Natural killer cell (primary cell): ENCODE measurements around the gene GFI1. TPM values are rescaled to one million over a fixed set of nuclear protein-coding genes. Genes with fewer than 3 reads are reported as not detected.

Experiments used
- ATAC-seq, 3 donors: fragments of 150-1000 bp in 2 of 3; fragments of 200-7000 bp in 1 of 3; cut with Tn5 transposase; 1 replicate in 1 of 3; 2 replicates in 2 of 3; pipeline ENCODE4 v1.10.0; 2021; ENCODE audit warnings: mild to moderate bottlenecking in 2 of 3, moderate library complexity in 2 of 3
- DNase-seq, 2 donors: peaks; one replicate each; pipeline versions ENCODE4 v3.0.0 to v3.0.0-alpha.2; 2013 to 2021; ENCODE audit warnings: mixed read lengths in 1 of 2
- H3K27ac ChIP-seq: one replicate; pipeline ENCODE4 v1.5.1; 2013; ENCODE audit warnings: mild to moderate bottlenecking, low read length
- H3K27me3 ChIP-seq: one replicate; pipeline ENCODE4 v1.6.1; 2013; ENCODE audit warnings: low read length; ENCODE audit not compliant: control insufficient read depth, insufficient read depth
- H3K36me3 ChIP-seq: one replicate; pipeline ENCODE4 v1.6.1; 2013; ENCODE audit warnings: low read length; ENCODE audit not compliant: control insufficient read depth, insufficient read depth
- H3K4me1 ChIP-seq: one replicate; pipeline ENCODE4 v1.6.1; 2013; ENCODE audit warnings: low read length; ENCODE audit not compliant: control insufficient read depth, insufficient read depth
- H3K4me3 ChIP-seq: one replicate; pipeline ENCODE4 v1.5.1; 2013; ENCODE audit warnings: low read length
- H3K9me3 ChIP-seq: one replicate; pipeline ENCODE4 v1.6.1; 2013; ENCODE audit warnings: low read length; ENCODE audit not compliant: control insufficient read depth, insufficient read depth
- H3K27ac Mint-ChIP-seq, 2 donors: one replicate each; pipeline ENCODE4 v1.8.0; 2022; ENCODE audit warnings: mild to moderate bottlenecking in 2 of 2, mixed read lengths in 2 of 2, moderate library complexity in 1 of 2
- H3K27me3 Mint-ChIP-seq, 2 donors: one replicate each; pipeline ENCODE4 v1.8.0; 2022; ENCODE audit warnings: low read depth in 2 of 2, mixed read lengths in 2 of 2
- H3K36me3 Mint-ChIP-seq: one replicate; pipeline ENCODE4 v1.8.0; 2022; ENCODE audit warnings: mixed read lengths
- H3K4me1 Mint-ChIP-seq, 2 donors: one replicate each; pipeline ENCODE4 v1.8.0; 2022; ENCODE audit warnings: mixed read lengths in 2 of 2
- H3K4me3 Mint-ChIP-seq: one replicate; pipeline ENCODE4 v1.8.0; 2022; ENCODE audit warnings: mild to moderate bottlenecking, moderate library complexity, mixed read lengths
- H3K9me3 Mint-ChIP-seq, 2 donors: one replicate each; pipeline ENCODE4 v1.8.0; 2022; ENCODE audit warnings: mixed read lengths in 2 of 2
- WGBS: methylation state at CpG from one replicate; pipeline ENCODE4 v1.1.7; 2013; ENCODE audit warnings: missing lambda C conversion rate; ENCODE audit not compliant: insufficient coverage; 5-methylcytosine and 5-hydroxymethylcytosine counted together
- intact Hi-C: fragments of 100-400 bp; cut with micrococcal nuclease; formaldehyde crosslinking; loops from one replicate; pipeline ENCODE4 v1.14.2; 2022
- total RNA-seq, 4 donors: library from RNA; stranded (reverse); fragments of 120-200 nt in 1 of 4; gene quantifications; one replicate each; pipeline versions ENCODE4 v1.2.3 to v1.2.4, GENCODE V29; 2013 to 2022
- TF ChIP-seq, protein P1 (sequence below): fragments of 200-600 bp; IDR thresholded peaks from one replicate; pipeline ENCODE4 v1.8.0; 2022; ENCODE audit warnings: antibody characterized with exemption

The GFI1 gene
- total RNA-seq, 3 donors from 2014 or later (not counting 1 experiment from before 2014, with no cell fraction given): 42.7 to 50.3 (median 46.0) TPM

DNA sequence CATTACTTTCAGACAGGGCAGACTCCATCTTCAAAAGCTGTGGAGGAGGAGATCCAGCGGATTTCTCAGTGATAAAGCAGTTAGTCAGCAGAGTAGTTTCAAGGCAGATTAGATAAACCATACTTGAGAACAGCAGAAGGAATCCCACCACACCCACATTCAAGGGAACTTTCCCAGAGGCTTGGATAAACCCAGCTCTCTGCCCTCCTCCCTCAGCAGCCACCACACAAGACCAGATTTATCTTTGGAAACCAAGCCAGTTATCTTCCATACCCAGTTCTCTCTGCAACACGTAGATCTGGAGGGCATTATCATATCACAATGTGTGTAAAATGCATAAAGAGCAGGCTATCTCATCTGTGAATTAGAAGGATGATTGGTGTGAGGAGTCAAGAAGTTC lies 40.2 kb downstream of the GFI1 start:
- no peak overlapping the region for H3K4me3 Mint-ChIP-seq
- TF ChIP-seq, protein P1, sequence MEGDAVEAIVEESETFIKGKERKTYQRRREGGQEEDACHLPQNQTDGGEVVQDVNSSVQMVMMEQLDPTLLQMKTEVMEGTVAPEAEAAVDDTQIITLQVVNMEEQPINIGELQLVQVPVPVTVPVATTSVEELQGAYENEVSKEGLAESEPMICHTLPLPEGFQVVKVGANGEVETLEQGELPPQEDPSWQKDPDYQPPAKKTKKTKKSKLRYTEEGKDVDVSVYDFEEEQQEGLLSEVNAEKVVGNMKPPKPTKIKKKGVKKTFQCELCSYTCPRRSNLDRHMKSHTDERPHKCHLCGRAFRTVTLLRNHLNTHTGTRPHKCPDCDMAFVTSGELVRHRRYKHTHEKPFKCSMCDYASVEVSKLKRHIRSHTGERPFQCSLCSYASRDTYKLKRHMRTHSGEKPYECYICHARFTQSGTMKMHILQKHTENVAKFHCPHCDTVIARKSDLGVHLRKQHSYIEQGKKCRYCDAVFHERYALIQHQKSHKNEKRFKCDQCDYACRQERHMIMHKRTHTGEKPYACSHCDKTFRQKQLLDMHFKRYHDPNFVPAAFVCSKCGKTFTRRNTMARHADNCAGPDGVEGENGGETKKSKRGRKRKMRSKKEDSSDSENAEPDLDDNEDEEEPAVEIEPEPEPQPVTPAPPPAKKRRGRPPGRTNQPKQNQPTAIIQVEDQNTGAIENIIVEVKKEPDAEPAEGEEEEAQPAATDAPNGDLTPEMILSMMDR: no peak

DNA sequence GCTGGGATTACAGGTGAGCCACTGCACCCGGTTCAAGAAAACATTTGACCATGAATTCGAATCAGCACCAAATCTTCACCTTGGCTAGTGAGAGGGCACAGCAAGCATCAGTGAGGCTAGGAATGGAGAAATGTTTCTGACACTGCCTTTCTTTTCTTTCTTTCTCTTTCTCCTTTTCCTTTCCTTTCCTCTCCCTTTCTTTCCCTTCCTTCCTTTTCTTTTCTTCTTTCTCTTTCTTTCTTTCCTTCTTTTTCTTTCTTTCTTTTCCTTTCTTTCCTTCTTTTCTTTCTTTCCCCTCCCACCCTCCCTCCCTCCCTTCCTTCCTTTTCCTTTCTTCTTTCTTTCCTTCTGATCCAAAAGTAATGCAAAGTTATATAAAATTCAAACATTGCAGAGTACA lies 40.9 kb downstream of the GFI1 start:
- WGBS: 92% methylated on average over 2 of the region's 2 CpGs
- H3K9me3 ChIP-seq: no peaks in the 10 kb centered on the region
- Mint-ChIP-seq H3K9me3 (no peaks in the 10 kb centered on the region), H3K27me3 (no peaks in the 10 kb centered on the region), H3K27ac (no peak overlapping the region), H3K36me3 (no peaks in the 10 kb centered on the region), H3K4me3 (no peak overlapping the region), H3K4me1 (peaks cover 0 to 7% of the 10 kb centered on the region in 2 donors)
- TF ChIP-seq, protein P1: no peak
- DNase-seq: no peak
- no peak overlapping the region for H3K4me3 ChIP-seq
- H3K27ac ChIP-seq: no peak overlapping the region
- H3K4me1 ChIP-seq: no peaks in the 10 kb centered on the region
- intact Hi-C loops: no loop called here
- ATAC-seq: no peak
- no peaks in the 10 kb centered on the region for H3K36me3 ChIP-seq
- no peaks in the 10 kb centered on the region for H3K27me3 ChIP-seq

More for the DNA sequence above, 40.2 kb downstream of the GFI1 start:
- H3K27me3 Mint-ChIP-seq: no peaks in the 10 kb centered on the region
- Histone ChIP-seq H3K9me3 (no peaks in the 10 kb centered on the region), H3K4me1 (no peaks in the 10 kb centered on the region), H3K36me3 (no peaks in the 10 kb centered on the region), H3K27ac (no peak overlapping the region), H3K27me3 (no peaks in the 10 kb centered on the region), H3K4me3 (no peak overlapping the region)
- WGBS: 90% methylated on average over 1 of the region's 2 CpGs
- ATAC-seq: no peak
- H3K9me3 Mint-ChIP-seq: no peaks in the 10 kb centered on the region
- peaks cover 0 to 7% of the 10 kb centered on the region in 2 donors for H3K4me1 Mint-ChIP-seq
- no peaks in the 10 kb centered on the region for H3K36me3 Mint-ChIP-seq
- no peak for DNase-seq
- H3K27ac Mint-ChIP-seq: no peak overlapping the region
- intact Hi-C loops: no loop called here

DNA sequence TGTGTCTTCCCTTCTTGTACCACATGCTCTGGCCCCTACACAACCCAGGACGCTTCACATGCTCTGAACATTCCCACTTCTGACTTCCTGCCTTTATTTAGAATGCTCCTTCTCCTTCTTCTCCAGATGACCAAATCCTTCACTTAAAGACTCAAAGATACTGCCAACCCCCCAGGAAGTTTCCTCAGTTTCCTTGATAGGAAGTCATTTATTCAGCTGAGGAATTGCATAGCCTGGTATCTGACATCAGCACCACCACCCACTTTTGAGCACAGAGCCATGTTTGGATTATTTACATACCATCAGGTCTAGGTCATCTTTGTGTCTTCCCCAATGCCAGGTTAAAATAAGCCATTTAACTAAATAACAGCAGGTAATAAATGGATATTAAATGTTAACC lies 42.4 kb downstream of the GFI1 start:
- H3K9me3 ChIP-seq: no peaks in the 10 kb centered on the region
- no peak overlapping the region for H3K4me3 ChIP-seq
- ATAC-seq (no peak), DNase-seq (no peak)
- H3K4me3 Mint-ChIP-seq: no peak overlapping the region
- H3K36me3 Mint-ChIP-seq: no peaks in the 10 kb centered on the region
- H3K27ac ChIP-seq: no peak overlapping the region
- H3K27me3 Mint-ChIP-seq: no peaks in the 10 kb centered on the region
- H3K4me1 Mint-ChIP-seq: peaks cover 0 to 7% of the 10 kb centered on the region in 2 donors
- no peaks in the 10 kb centered on the region for H3K36me3 ChIP-seq
- H3K27ac Mint-ChIP-seq: no peak overlapping the region
- TF ChIP-seq, protein P1: no peak
- no peaks in the 10 kb centered on the region for H3K9me3 Mint-ChIP-seq
- 95% methylated on average over 1 of the region's 1 CpG for WGBS
- intact Hi-C loops: no loop called here
- no peaks in the 10 kb centered on the region for H3K4me1 ChIP-seq
- no peaks in the 10 kb centered on the region for H3K27me3 ChIP-seq

DNA sequence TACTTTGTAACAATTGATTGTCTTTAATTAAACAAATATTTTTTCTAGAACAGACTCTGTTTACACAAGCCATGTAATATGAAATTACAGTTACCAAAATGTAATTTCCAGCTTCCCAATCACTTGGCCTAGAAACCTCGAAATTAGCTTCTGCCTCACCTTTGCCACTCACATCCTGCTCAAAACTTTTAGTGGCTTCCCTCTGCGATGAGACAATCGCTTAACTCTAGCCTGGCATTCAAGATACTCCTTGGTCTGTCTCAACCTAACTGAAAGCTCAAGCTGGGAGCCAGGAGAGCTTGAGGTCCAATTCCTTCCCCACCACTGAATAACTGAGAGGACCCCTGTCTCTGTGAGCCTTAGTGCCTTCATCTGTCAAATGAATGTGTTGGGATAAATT lies 42.8 kb downstream of the GFI1 start:
- H3K27me3 Mint-ChIP-seq: no peaks in the 10 kb centered on the region
- WGBS: 34% methylated on average over 3 of the region's 3 CpGs
- no peak for ATAC-seq

More for the DNA sequence above, 42.8 kb downstream of the GFI1 start:
- H3K27me3 ChIP-seq: no peaks in the 10 kb centered on the region
- no peaks in the 10 kb centered on the region for H3K36me3 ChIP-seq
- no peaks in the 10 kb centered on the region for H3K9me3 Mint-ChIP-seq
- intact Hi-C loops: no loop called here
- no peak overlapping the region for H3K4me3 Mint-ChIP-seq
- no peaks in the 10 kb centered on the region for H3K4me1 ChIP-seq
- DNase-seq: no peak
- TF ChIP-seq, protein P1: no peak
- H3K27ac Mint-ChIP-seq: no peak overlapping the region
- H3K36me3 Mint-ChIP-seq: no peaks in the 10 kb centered on the region
- H3K4me1 Mint-ChIP-seq: peaks cover 0 to 7% of the 10 kb centered on the region in 2 donors
- H3K4me3 ChIP-seq: no peak overlapping the region
- H3K27ac ChIP-seq: no peak overlapping the region
- H3K9me3 ChIP-seq: no peaks in the 10 kb centered on the region
